Esophagus muscularis mucosa (tissue), 3 donors: ENCODE results near the gene CREM.

Experiments
- CTCF ChIP-seq, 3 experiments: fragments of 200-600 bp in 2 of 3; fragments of 450-650 bp in 1 of 3; sonication (generic) in 2 of 3; IDR thresholded peaks; one replicate each; pipeline ENCODE4 v1.5.1; 2017 to 2019; ENCODE audit warnings: antibody characterized with exemption in 3 of 3, mild to moderate bottlenecking in 2 of 3, moderate library complexity in 1 of 3
- EP300 ChIP-seq: sonication (generic); formaldehyde crosslinking; IDR thresholded peaks from one replicate; pipeline ENCODE4 v1.6.1; 2017; ENCODE audit warnings: antibody characterized with exemption

- TF ChIP-seq CTCF (IDR thresholded peaks at IDR 0.05) (no peak), EP300 (no peak)
Measured at GRCh38 chr10:35140727-35141126, 14.1 kb downstream of the CREM start.
